ENCODE data around the gene KRTAP9-9. TPM values are rescaled to one million over a fixed set of nuclear protein-coding genes. Genes with fewer than 3 reads are reported as not detected.
"Not testable (repeated sequence)": the region's sequence is repeated elsewhere in the genome, so short reads cannot be mapped to it uniquely, and the experiment has no call there.

The KRTAP9-9 gene
- total RNA-seq, 1 donor = not detected

GRCh38 chr17:41264599-41264998 lies 9.4 kb downstream of the KRTAP9-9 start:
- DNase-seq (ENCODE audit: low read depth in 2 of 3, low spot score in 2 of 3) = no peak

GRCh38 chr17:41265078-41265477 lies 9.9 kb downstream of the KRTAP9-9 start, which contains the start of gene KRTAP9-6:
Gene KRTAP9-6 (plus strand): TSS chr17:41265378. CDS start chr17:41265378, 0 bp downstream.
- DNase-seq (ENCODE audit: low read depth in 2 of 3, low spot score in 2 of 3) = no peak

- no peak for DNase-seq (ENCODE audit: low read depth in 2 of 3, low spot score in 2 of 3)
Measured at GRCh38 chr17:41267711-41268110, 12.5 kb downstream of the KRTAP9-9 start.

- not testable (repeated sequence) for DNase-seq (ENCODE audit: low read depth in 2 of 3, low spot score in 2 of 3)
Measured at GRCh38 chr17:41271323-41271722, 16.1 kb downstream of the KRTAP9-9 start.

- no peak for DNase-seq (ENCODE audit: low read depth in 2 of 3, low spot score in 2 of 3)
Measured at GRCh38 chr17:41271858-41272257, 16.7 kb downstream of the KRTAP9-9 start.

- DNase-seq (ENCODE audit: low read depth in 2 of 3, low spot score in 2 of 3) = not testable (repeated sequence)
Measured at GRCh38 chr17:41275648-41276190, 20.5 kb downstream of the KRTAP9-9 start, which contains the start of gene KRTAP9-7. Gene KRTAP9-7 (plus strand): TSS chr17:41275698. CDS start chr17:41275698, 0 bp downstream.

GRCh38 chr17:41278176-41278955 lies 23.2 kb downstream of the KRTAP9-9 start:
- no peak for DNase-seq (ENCODE audit: low read depth in 2 of 3, low spot score in 2 of 3)

GRCh38 chr17:41284043-41284442 lies 28.9 kb downstream of the KRTAP9-9 start:
- no peak for DNase-seq (ENCODE audit: low read depth in 2 of 3, low spot score in 2 of 3)

- peak in 1 of 3 donors; percentile 23 for DNase-seq (ENCODE audit: low read depth in 2 of 3, low spot score in 2 of 3)
Measured at GRCh38 chr17:41284546-41284945, 29.4 kb downstream of the KRTAP9-9 start.

GRCh38 chr17:41287050-41287449 lies 31.9 kb downstream of the KRTAP9-9 start:
- no peak for DNase-seq (ENCODE audit: low read depth in 2 of 3, low spot score in 2 of 3)

- no peak for DNase-seq (ENCODE audit: low read depth in 2 of 3, low spot score in 2 of 3)
Measured at GRCh38 chr17:41294016-41294415, 38.8 kb downstream of the KRTAP9-9 start.

- DNase-seq (ENCODE audit: low read depth in 2 of 3, low spot score in 2 of 3) = no peak
Measured at GRCh38 chr17:41296846-41297245, 41.7 kb downstream of the KRTAP9-9 start.

GRCh38 chr17:41298458-41299135 lies 43.4 kb downstream of the KRTAP9-9 start:
- DNase-seq (ENCODE audit: low read depth in 2 of 3, low spot score in 2 of 3) = no peak

- DNase-seq (ENCODE audit: low read depth in 2 of 3, low spot score in 2 of 3) = no peak
Measured at GRCh38 chr17:41301204-41301790, 46.1 kb downstream of the KRTAP9-9 start.

- DNase-seq (ENCODE audit: low read depth in 2 of 3, low spot score in 2 of 3) = peak in 1 of 3 donors; percentile 33
Measured at GRCh38 chr17:41301916-41302901, 47.0 kb downstream of the KRTAP9-9 start, which contains the start of gene KRTAP29-1. Gene KRTAP29-1 (minus strand): TSS chr17:41302851. CDS start chr17:41302851, 0 bp downstream.

GRCh38 chr17:41302981-41303380 lies 47.8 kb downstream of the KRTAP9-9 start:
- no peak for DNase-seq (ENCODE audit: low read depth in 2 of 3, low spot score in 2 of 3)

GRCh38 chr17:41304091-41304490 lies 48.9 kb downstream of the KRTAP9-9 start:
- DNase-seq (ENCODE audit: low read depth in 2 of 3, low spot score in 2 of 3) = no peak

All from hematopoietic multipotent progenitor cell (in vitro differentiated cells).